ENCODE data around the gene RPL31. TPM values are rescaled to one million over a fixed set of nuclear protein-coding genes. Genes with fewer than 3 reads are reported as not detected.

RPL31 gene
- total RNA-seq, 6 experiments from 2014 or later, result 947 to 1,348 (median 1,137) TPM

- Mint-ChIP-seq H3K27ac (no peak overlapping the region), H3K9me3 (no peaks in the 10 kb centered on the region), H3K4me3 (no peak overlapping the region), H3K36me3 (ENCODE audit: low read depth) (peaks cover 4% of the 10 kb centered on the region; the same call in 1 of the 2 replicates), H3K4me1 (ENCODE audit: low read depth) (peaks cover 22% of the 10 kb centered on the region), H3K27me3 (ENCODE audit: insufficient read depth) (peaks cover 1% of the 10 kb centered on the region; the same call in 1 of the 2 replicates)
- DNase-seq, result no peak
- TF ChIP-seq CTCF (IDR thresholded peaks at IDR 0.05), result no peak
Measured at GRCh38 chr2:100975521-100975785, 26.6 kb upstream of the RPL31 start.

- DNase-seq, result no peak
- TF ChIP-seq CTCF (IDR thresholded peaks at IDR 0.05), result no peak
- Mint-ChIP-seq H3K9me3 (no peaks in the 10 kb centered on the region), H3K4me3 (no peak overlapping the region), H3K4me1 (ENCODE audit: low read depth) (peaks cover 25% of the 10 kb centered on the region), H3K27ac (no peak overlapping the region), H3K27me3 (ENCODE audit: insufficient read depth) (peaks cover 1% of the 10 kb centered on the region; the same call in 1 of the 2 replicates), H3K36me3 (ENCODE audit: low read depth) (peaks cover 4% of the 10 kb centered on the region; the same call in 1 of the 2 replicates)
Measured at GRCh38 chr2:100976061-100976460, 26.0 kb upstream of the RPL31 start.

- Mint-ChIP-seq H3K9me3 (no peaks in the 10 kb centered on the region), H3K27me3 (ENCODE audit: insufficient read depth) (no peaks in the 10 kb centered on the region), H3K4me3 (no peak overlapping the region), H3K4me1 (ENCODE audit: low read depth) (peaks cover 26% of the 10 kb centered on the region), H3K27ac (no peak overlapping the region), H3K36me3 (ENCODE audit: low read depth) (peaks cover 4% of the 10 kb centered on the region; the same call in 1 of the 2 replicates)
- no peak for TF ChIP-seq CTCF (IDR thresholded peaks at IDR 0.05)
- no peak for DNase-seq
Measured at GRCh38 chr2:100976645-100977391, 25.3 kb upstream of the RPL31 start.

- Mint-ChIP-seq H3K27ac (no peak overlapping the region), H3K27me3 (ENCODE audit: insufficient read depth) (no peaks in the 10 kb centered on the region), H3K9me3 (no peaks in the 10 kb centered on the region), H3K36me3 (ENCODE audit: low read depth) (peaks cover 4% of the 10 kb centered on the region; the same call in 1 of the 2 replicates), H3K4me3 (no peak overlapping the region), H3K4me1 (ENCODE audit: low read depth) (peaks cover 26% of the 10 kb centered on the region)
- DNase-seq, result no peak
- TF ChIP-seq CTCF (IDR thresholded peaks at IDR 0.05), result no peak
Measured at GRCh38 chr2:100977511-100977910, 24.6 kb upstream of the RPL31 start.

- peak; percentile 48 for DNase-seq
- H3K27me3 Mint-ChIP-seq (ENCODE audit: insufficient read depth), result no peaks in the 10 kb centered on the region
- no peaks in the 10 kb centered on the region for H3K9me3 Mint-ChIP-seq
- H3K4me1 Mint-ChIP-seq (ENCODE audit: low read depth), result peaks cover 27% of the 10 kb centered on the region
- peak overlapping the region; percentile 71 for H3K4me3 Mint-ChIP-seq
- H3K36me3 Mint-ChIP-seq (ENCODE audit: low read depth), result peaks cover 4% of the 10 kb centered on the region; the same call in 1 of the 2 replicates
- peak overlapping the region; percentile 83 for H3K27ac Mint-ChIP-seq
- no peak for TF ChIP-seq CTCF (IDR thresholded peaks at IDR 0.05)
Measured at GRCh38 chr2:100978582-100979191, 23.4 kb upstream of the RPL31 start.

Data from HFFc6 (cell line).